NCI-H1092 (cell line): ENCODE results near the gene HDGFL3.
"Not testable (repeated sequence)": the region's sequence is repeated elsewhere in the genome, so short reads cannot be mapped to it uniquely, and the experiment has no call there.

Experiments
- DNase-seq: peaks from one replicate; lab custom pipeline; 2025; lab: John Stamatoyannopoulos, UW

The HDGFL3 gene

GRCh38 chr15:83207660-83208366 is at the start of gene HDGFL3:
TSS of gene HDGFL3 (minus strand) at chr15:83207823. CDS start at chr15:83207414, 409 bp downstream.
- DNase-seq = peak; percentile 42

GRCh38 chr15:83250781-83251180 is 43.2 kb upstream of the HDGFL3 start:
- no peak for DNase-seq

- no peak for DNase-seq
Observed at GRCh38 chr15:83249030-83249343, 41.4 kb upstream of the HDGFL3 start.

- DNase-seq = peak; percentile 17
Observed at GRCh38 chr15:83248151-83249029, 40.8 kb upstream of the HDGFL3 start.

- DNase-seq = no peak
Observed at GRCh38 chr15:83243634-83244033, 36.0 kb upstream of the HDGFL3 start.

GRCh38 chr15:83230242-83230641 is 22.6 kb upstream of the HDGFL3 start:
- DNase-seq = no peak

GRCh38 chr15:83225449-83225848 is 17.8 kb upstream of the HDGFL3 start:
- DNase-seq = no peak

- DNase-seq = not testable (repeated sequence)
Observed at GRCh38 chr15:83221781-83222180, 14.2 kb upstream of the HDGFL3 start.

- no peak for DNase-seq
Observed at GRCh38 chr15:83219026-83219425, 11.4 kb upstream of the HDGFL3 start.

- no peak for DNase-seq
Observed at GRCh38 chr15:83215306-83215705, 7.7 kb upstream of the HDGFL3 start.

- DNase-seq = no peak
Observed at GRCh38 chr15:83210619-83211018, 3.0 kb upstream of the HDGFL3 start.

GRCh38 chr15:83209333-83209732 is 1.7 kb upstream of the HDGFL3 start:
- DNase-seq = no peak

GRCh38 chr15:83208367-83208661 is 691 bp upstream of the HDGFL3 start:
- DNase-seq = no peak

GRCh38 chr15:83207009-83207659 is 489 bp downstream of the HDGFL3 start:
- DNase-seq = peak; percentile 24

- DNase-seq = no peak
Observed at GRCh38 chr15:83206526-83207008, 1.1 kb downstream of the HDGFL3 start.

- DNase-seq = peak; percentile 3
Observed at GRCh38 chr15:83205725-83206324, 1.8 kb downstream of the HDGFL3 start.

GRCh38 chr15:83204697-83205096 is 2.9 kb downstream of the HDGFL3 start:
- no peak for DNase-seq

- DNase-seq = no peak
Observed at GRCh38 chr15:83203543-83203942, 4.1 kb downstream of the HDGFL3 start.

- DNase-seq = no peak
Observed at GRCh38 chr15:83200589-83200988, 7.0 kb downstream of the HDGFL3 start.

GRCh38 chr15:83200162-83200561 is 7.5 kb downstream of the HDGFL3 start:
- no peak for DNase-seq

GRCh38 chr15:83199288-83199687 is 8.3 kb downstream of the HDGFL3 start:
- no peak for DNase-seq

GRCh38 chr15:83198476-83198875 is 9.1 kb downstream of the HDGFL3 start:
- DNase-seq = no peak

- no peak for DNase-seq
Observed at GRCh38 chr15:83194528-83194927, 13.1 kb downstream of the HDGFL3 start.
